SK-N-SH treated with all-trans-retinoic acid at 6 μM for 48 hours (cell line): ENCODE results near the gene SMCO4.

Source experiments
- ATAC-seq: fragments of 200-7000 bp; cut with Tn5 transposase; 3 replicates; pipeline ENCODE4 v1.9.1; 2020; ENCODE audit warnings: mild to moderate bottlenecking, moderate library complexity
- ARNTL ChIP-seq: fragments of 450-650 bp; formaldehyde crosslinking; IDR thresholded peaks from 2 replicates; pipeline ENCODE4 v1.5.0; 2020; ENCODE audit warnings: low read depth, mild to moderate bottlenecking, moderate library complexity, borderline replicate concordance
- BACH2 ChIP-seq: fragments of 250-450 bp; sonication (Bioruptor Pico); IDR thresholded peaks from 2 replicates; pipeline ENCODE4 v1.9.0; 2021; ENCODE audit warnings: mild to moderate bottlenecking, borderline replicate concordance
- CSDC2 ChIP-seq: fragments of 250-450 bp; sonication (Bioruptor Pico); IDR thresholded peaks from 2 replicates; pipeline ENCODE4 v1.5.0; 2020; ENCODE audit warnings: mild to moderate bottlenecking, moderate library complexity
- ESRRG ChIP-seq: fragments of 250-450 bp; sonication (Bioruptor Pico); IDR thresholded peaks from 2 replicates; pipeline ENCODE4 v1.6.1; 2021; ENCODE audit warnings: mild to moderate bottlenecking
- GLIS3 ChIP-seq: fragments of 250-450 bp; sonication (Bioruptor Pico); IDR thresholded peaks from 2 replicates; pipeline ENCODE4 v1.5.0; 2020; ENCODE audit warnings: mild to moderate bottlenecking, moderate library complexity
- ISL1 ChIP-seq: fragments of 250-450 bp; sonication (Bioruptor Pico); IDR thresholded peaks from 2 replicates; pipeline ENCODE4 v2.1.2; 2022; ENCODE audit warnings: mild to moderate bottlenecking, moderate library complexity
- OSR1 ChIP-seq: fragments of 250-450 bp; sonication (Bioruptor Pico); IDR thresholded peaks from 2 replicates; pipeline ENCODE4 v1.8.0; 2022; ENCODE audit warnings: moderate library complexity, mild to moderate bottlenecking, inconsistent platforms
- PPARA ChIP-seq: fragments of 250-450 bp; sonication (Bioruptor Pico); IDR thresholded peaks from 2 replicates; pipeline ENCODE4 v1.5.0; 2020; ENCODE audit warnings: mild to moderate bottlenecking, borderline replicate concordance
- RARB ChIP-seq: fragments of 250-450 bp; sonication (Bioruptor Pico); IDR thresholded peaks from 2 replicates; pipeline ENCODE4 v1.8.0; 2021; ENCODE audit warnings: mild to moderate bottlenecking, moderate library complexity
- SNAI2 ChIP-seq: fragments of 250-450 bp; sonication (Bioruptor Pico); IDR thresholded peaks from 2 replicates; pipeline ENCODE4 v1.5.0; 2020; ENCODE audit warnings: mild to moderate bottlenecking, moderate library complexity
- TCF4 ChIP-seq: fragments of 250-450 bp; sonication (Bioruptor Pico); IDR thresholded peaks from 2 replicates; pipeline ENCODE4 v1.8.0; 2021; ENCODE audit warnings: mild to moderate bottlenecking, moderate library complexity, borderline replicate concordance
- TOX ChIP-seq: fragments of 250-450 bp; sonication (Bioruptor Pico); IDR thresholded peaks from 2 replicates; pipeline ENCODE4 v1.8.0; 2021; ENCODE audit warnings: mild to moderate bottlenecking, moderate library complexity, borderline replicate concordance
- ZC3H10 ChIP-seq: fragments of 250-450 bp; sonication (Bioruptor Pico); IDR thresholded peaks from 2 replicates; pipeline ENCODE4 v1.5.1; 2021; ENCODE audit warnings: mild to moderate bottlenecking, moderate library complexity
- ZFP3 ChIP-seq: fragments of 250-450 bp; sonication (Bioruptor Pico); IDR thresholded peaks from 2 replicates; pipeline ENCODE4 v1.5.0; 2020; ENCODE audit warnings: mild to moderate bottlenecking, moderate library complexity
- ZFP30 ChIP-seq: fragments of 450-650 bp; formaldehyde crosslinking; IDR thresholded peaks from 2 replicates; pipeline ENCODE4 v1.5.0; 2022; ENCODE audit warnings: mild to moderate bottlenecking, moderate library complexity
- ZNF565 ChIP-seq: fragments of 450-650 bp; formaldehyde crosslinking; conservative IDR thresholded peaks from 2 replicates; pipeline ENCODE4 v1.5.0; 2020; ENCODE audit warnings: low read depth, mild to moderate bottlenecking, moderate library complexity
- ZNF70 ChIP-seq: fragments of 450-650 bp; formaldehyde crosslinking; IDR thresholded peaks from 2 replicates; pipeline ENCODE4 v1.5.0; 2020; ENCODE audit warnings: mild to moderate bottlenecking, moderate library complexity
- ZNF8 ChIP-seq: fragments of 450-650 bp; formaldehyde crosslinking; IDR thresholded peaks from 2 replicates; pipeline ENCODE4 v1.5.0; 2020; ENCODE audit warnings: mild to moderate bottlenecking, moderate library complexity
- TF ChIP-seq, protein P1 (sequence below): fragments of 250-450 bp; sonication (Bioruptor Pico); IDR thresholded peaks from 2 replicates; pipeline ENCODE4 v1.5.1; 2021; ENCODE audit warnings: mild to moderate bottlenecking, moderate library complexity
- TF ChIP-seq, protein P2 (sequence below): fragments of 250-450 bp; sonication (Bioruptor Pico); IDR thresholded peaks from 2 replicates; pipeline ENCODE4 v1.5.0; 2020; ENCODE audit warnings: mild to moderate bottlenecking, moderate library complexity
- TF ChIP-seq, protein P3 (sequence below): fragments of 250-450 bp; sonication (Bioruptor Pico); IDR thresholded peaks from 2 replicates; pipeline ENCODE4 v1.8.0; 2020; ENCODE audit warnings: mild to moderate bottlenecking, moderate library complexity, borderline replicate concordance
- TF ChIP-seq, protein P4 (sequence below): fragments of 250-450 bp; sonication (Bioruptor Pico); IDR thresholded peaks from 2 replicates; pipeline ENCODE4 v1.5.1; 2020; ENCODE audit warnings: low read depth, mild to moderate bottlenecking, moderate library complexity

SMCO4 gene

GRCh38 chr11:93512949-93513667, 30.1 kb downstream of the SMCO4 start:
- no peak for ATAC-seq

DNA sequence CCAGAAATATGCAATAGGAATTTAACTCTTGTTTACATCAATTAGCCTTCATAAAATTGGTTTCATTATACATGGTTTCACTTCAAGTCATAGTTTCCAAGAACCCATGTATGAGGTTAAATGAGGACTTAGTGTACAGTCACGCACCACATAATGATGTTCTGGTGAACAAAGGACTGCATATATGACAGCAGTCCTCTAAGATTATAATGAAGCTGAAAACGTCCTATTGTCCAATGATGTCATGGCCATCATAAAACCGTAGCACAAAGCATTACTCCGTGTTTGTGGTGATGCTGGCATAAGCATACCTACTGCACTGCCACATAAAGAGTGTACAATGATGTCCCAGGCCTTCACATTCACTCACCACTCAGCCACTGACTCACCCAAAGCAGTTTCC, 31.1 kb downstream of the SMCO4 start:
- ATAC-seq, result no peak
- no peak for TF ChIP-seq PPARA
- TF ChIP-seq BACH2 (CRISPR knock-in tag), result no peak
- no peak for TF ChIP-seq ZFP3 (CRISPR knock-in tag)
- TF ChIP-seq, protein P1, sequence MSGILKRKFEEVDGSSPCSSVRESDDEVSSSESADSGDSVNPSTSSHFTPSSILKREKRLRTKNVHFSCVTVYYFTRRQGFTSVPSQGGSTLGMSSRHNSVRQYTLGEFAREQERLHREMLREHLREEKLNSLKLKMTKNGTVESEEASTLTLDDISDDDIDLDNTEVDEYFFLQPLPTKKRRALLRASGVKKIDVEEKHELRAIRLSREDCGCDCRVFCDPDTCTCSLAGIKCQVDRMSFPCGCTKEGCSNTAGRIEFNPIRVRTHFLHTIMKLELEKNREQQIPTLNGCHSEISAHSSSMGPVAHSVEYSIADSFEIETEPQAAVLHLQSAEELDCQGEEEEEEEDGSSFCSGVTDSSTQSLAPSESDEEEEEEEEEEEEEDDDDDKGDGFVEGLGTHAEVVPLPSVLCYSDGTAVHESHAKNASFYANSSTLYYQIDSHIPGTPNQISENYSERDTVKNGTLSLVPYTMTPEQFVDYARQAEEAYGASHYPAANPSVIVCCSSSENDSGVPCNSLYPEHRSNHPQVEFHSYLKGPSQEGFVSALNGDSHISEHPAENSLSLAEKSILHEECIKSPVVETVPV, result no peak
- TF ChIP-seq, protein P2, sequence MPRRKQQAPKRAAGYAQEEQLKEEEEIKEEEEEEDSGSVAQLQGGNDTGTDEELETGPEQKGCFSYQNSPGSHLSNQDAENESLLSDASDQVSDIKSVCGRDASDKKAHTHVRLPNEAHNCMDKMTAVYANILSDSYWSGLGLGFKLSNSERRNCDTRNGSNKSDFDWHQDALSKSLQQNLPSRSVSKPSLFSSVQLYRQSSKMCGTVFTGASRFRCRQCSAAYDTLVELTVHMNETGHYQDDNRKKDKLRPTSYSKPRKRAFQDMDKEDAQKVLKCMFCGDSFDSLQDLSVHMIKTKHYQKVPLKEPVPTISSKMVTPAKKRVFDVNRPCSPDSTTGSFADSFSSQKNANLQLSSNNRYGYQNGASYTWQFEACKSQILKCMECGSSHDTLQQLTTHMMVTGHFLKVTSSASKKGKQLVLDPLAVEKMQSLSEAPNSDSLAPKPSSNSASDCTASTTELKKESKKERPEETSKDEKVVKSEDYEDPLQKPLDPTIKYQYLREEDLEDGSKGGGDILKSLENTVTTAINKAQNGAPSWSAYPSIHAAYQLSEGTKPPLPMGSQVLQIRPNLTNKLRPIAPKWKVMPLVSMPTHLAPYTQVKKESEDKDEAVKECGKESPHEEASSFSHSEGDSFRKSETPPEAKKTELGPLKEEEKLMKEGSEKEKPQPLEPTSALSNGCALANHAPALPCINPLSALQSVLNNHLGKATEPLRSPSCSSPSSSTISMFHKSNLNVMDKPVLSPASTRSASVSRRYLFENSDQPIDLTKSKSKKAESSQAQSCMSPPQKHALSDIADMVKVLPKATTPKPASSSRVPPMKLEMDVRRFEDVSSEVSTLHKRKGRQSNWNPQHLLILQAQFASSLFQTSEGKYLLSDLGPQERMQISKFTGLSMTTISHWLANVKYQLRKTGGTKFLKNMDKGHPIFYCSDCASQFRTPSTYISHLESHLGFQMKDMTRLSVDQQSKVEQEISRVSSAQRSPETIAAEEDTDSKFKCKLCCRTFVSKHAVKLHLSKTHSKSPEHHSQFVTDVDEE (CRISPR knock-in tag), result no peak
- TF ChIP-seq GLIS3 (CRISPR knock-in tag), result no peak
- no peak for TF ChIP-seq ZNF565 (CRISPR knock-in tag)
- no peak for TF ChIP-seq TOX (CRISPR knock-in tag)
- no peak for TF ChIP-seq ESRRG

More at GRCh38 chr11:93512949-93513667, 30.1 kb downstream of the SMCO4 start:
- TF ChIP-seq RARB (CRISPR knock-in tag), result no peak
- no peak for TF ChIP-seq PPARA
- no peak for TF ChIP-seq ZNF565 (CRISPR knock-in tag)
- TF ChIP-seq, protein P3, sequence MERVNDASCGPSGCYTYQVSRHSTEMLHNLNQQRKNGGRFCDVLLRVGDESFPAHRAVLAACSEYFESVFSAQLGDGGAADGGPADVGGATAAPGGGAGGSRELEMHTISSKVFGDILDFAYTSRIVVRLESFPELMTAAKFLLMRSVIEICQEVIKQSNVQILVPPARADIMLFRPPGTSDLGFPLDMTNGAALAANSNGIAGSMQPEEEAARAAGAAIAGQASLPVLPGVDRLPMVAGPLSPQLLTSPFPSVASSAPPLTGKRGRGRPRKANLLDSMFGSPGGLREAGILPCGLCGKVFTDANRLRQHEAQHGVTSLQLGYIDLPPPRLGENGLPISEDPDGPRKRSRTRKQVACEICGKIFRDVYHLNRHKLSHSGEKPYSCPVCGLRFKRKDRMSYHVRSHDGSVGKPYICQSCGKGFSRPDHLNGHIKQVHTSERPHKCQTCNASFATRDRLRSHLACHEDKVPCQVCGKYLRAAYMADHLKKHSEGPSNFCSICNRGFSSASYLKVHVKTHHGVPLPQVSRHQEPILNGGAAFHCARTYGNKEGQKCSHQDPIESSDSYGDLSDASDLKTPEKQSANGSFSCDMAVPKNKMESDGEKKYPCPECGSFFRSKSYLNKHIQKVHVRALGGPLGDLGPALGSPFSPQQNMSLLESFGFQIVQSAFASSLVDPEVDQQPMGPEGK (CRISPR knock-in tag), result no peak
- TF ChIP-seq, protein P4, sequence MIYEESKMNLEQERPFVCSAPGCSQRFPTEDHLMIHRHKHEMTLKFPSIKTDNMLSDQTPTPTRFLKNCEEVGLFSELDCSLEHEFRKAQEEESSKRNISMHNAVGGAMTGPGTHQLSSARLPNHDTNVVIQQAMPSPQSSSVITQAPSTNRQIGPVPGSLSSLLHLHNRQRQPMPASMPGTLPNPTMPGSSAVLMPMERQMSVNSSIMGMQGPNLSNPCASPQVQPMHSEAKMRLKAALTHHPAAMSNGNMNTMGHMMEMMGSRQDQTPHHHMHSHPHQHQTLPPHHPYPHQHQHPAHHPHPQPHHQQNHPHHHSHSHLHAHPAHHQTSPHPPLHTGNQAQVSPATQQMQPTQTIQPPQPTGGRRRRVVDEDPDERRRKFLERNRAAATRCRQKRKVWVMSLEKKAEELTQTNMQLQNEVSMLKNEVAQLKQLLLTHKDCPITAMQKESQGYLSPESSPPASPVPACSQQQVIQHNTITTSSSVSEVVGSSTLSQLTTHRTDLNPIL (CRISPR knock-in tag), result no peak
- TF ChIP-seq ISL1, result no peak
- no peak for TF ChIP-seq TCF4 (CRISPR knock-in tag)
- TF ChIP-seq, protein P1, result no peak
- TF ChIP-seq OSR1 (CRISPR knock-in tag), result no peak
- no peak for TF ChIP-seq CSDC2 (CRISPR knock-in tag)
- no peak for TF ChIP-seq ZNF8 (CRISPR knock-in tag)
- no peak for TF ChIP-seq GLIS3 (CRISPR knock-in tag)
- no peak for TF ChIP-seq ARNTL
- TF ChIP-seq ZNF70 (CRISPR knock-in tag), result no peak

- no peak for ATAC-seq
- TF ChIP-seq ZNF8 (CRISPR knock-in tag), result no peak
- TF ChIP-seq, protein P1, result no peak
- no peak for TF ChIP-seq ESRRG
- TF ChIP-seq TCF4 (CRISPR knock-in tag), result no peak
- TF ChIP-seq ZC3H10 (CRISPR knock-in tag), result no peak
- TF ChIP-seq GLIS3 (CRISPR knock-in tag), result no peak
- TF ChIP-seq PPARA, result no peak
- no peak for TF ChIP-seq BACH2 (CRISPR knock-in tag)
- no peak for TF ChIP-seq OSR1 (CRISPR knock-in tag)
- TF ChIP-seq RARB (CRISPR knock-in tag), result no peak
- TF ChIP-seq ZFP30, result no peak
- TF ChIP-seq SNAI2 (CRISPR knock-in tag), result no peak
- TF ChIP-seq ARNTL, result no peak
- no peak for TF ChIP-seq ZNF565 (CRISPR knock-in tag)
- TF ChIP-seq, protein P3 (CRISPR knock-in tag), result no peak
- TF ChIP-seq CSDC2 (CRISPR knock-in tag), result no peak
- no peak for TF ChIP-seq ZFP3 (CRISPR knock-in tag)
- TF ChIP-seq ZNF70 (CRISPR knock-in tag), result no peak
Measured at GRCh38 chr11:93510196-93510873, 32.9 kb downstream of the SMCO4 start.
